ENCODE data around the gene LSM3. TPM values are rescaled to one million over a fixed set of nuclear protein-coding genes. Genes with fewer than 3 reads are reported as not detected.

The LSM3 gene
- total and polyA plus RNA-seq, 2 experiments from 2014 or later, result 12.4 to 22.1 TPM

DNA sequence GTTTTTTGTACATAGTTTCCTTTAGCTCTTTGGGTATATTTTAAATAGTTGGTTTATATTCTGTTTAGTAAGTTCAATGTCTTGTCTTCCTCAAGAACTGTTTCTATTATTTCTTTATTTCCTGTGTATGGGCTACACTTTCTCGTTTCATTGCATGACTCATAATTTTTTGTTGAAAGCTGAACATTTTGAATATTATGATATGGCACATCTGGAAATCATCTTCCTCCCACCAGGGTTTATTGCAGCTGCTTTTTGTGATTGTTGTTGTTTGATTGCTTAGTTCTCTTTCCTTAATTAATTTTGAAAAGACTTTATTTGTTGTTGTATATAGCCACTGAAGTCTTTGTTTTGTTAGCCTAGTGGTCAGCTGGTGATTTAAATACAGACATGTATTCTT is 43.8 kb downstream of the LSM3 start:
- H3K9me3 ChIP-seq (ENCODE audit: low read depth), result peaks cover 4% of the 10 kb centered on the region
- H3K36me3 ChIP-seq (replicated peaks; ENCODE audit: insufficient read depth, low read depth), result no peaks in the 10 kb centered on the region
- H3K9me2 ChIP-seq (replicated peaks; ENCODE audit: insufficient read depth), result no peaks in the 10 kb centered on the region
- no peak for DNase-seq (ENCODE audit: low spot score)
- no peaks in the 10 kb centered on the region for H3K27me3 ChIP-seq
- WGBS (ENCODE audit: low lambda C conversion rate, missing lambda C conversion rate), result 70% methylated on average over 1 of the region's 1 CpG
- H3K4me3 ChIP-seq, result no peak overlapping the region
- no peaks in the 10 kb centered on the region for H3K79me2 ChIP-seq
- H3K27ac ChIP-seq, result no peak overlapping the region
- TF ChIP-seq EZH2 (IDR thresholded peaks at IDR 0.05; ENCODE audit: borderline replicate concordance), result no peak
- TF ChIP-seq, protein P1, sequence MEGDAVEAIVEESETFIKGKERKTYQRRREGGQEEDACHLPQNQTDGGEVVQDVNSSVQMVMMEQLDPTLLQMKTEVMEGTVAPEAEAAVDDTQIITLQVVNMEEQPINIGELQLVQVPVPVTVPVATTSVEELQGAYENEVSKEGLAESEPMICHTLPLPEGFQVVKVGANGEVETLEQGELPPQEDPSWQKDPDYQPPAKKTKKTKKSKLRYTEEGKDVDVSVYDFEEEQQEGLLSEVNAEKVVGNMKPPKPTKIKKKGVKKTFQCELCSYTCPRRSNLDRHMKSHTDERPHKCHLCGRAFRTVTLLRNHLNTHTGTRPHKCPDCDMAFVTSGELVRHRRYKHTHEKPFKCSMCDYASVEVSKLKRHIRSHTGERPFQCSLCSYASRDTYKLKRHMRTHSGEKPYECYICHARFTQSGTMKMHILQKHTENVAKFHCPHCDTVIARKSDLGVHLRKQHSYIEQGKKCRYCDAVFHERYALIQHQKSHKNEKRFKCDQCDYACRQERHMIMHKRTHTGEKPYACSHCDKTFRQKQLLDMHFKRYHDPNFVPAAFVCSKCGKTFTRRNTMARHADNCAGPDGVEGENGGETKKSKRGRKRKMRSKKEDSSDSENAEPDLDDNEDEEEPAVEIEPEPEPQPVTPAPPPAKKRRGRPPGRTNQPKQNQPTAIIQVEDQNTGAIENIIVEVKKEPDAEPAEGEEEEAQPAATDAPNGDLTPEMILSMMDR (IDR thresholded peaks at IDR 0.05; ENCODE audit: poor library complexity), result no peak
- TF ChIP-seq EZH2phosphoT487 (IDR thresholded peaks at IDR 0.05; ENCODE audit: low read depth, severe bottlenecking, unreplicated experiment), result no peak
- H2AFZ ChIP-seq, result no peak overlapping the region
- no peak overlapping the region for H3K4me2 ChIP-seq
- peaks cover 32% of the 10 kb centered on the region for H3K4me1 ChIP-seq (ENCODE audit: insufficient read depth)
- H4K20me1 ChIP-seq (ENCODE audit: insufficient read depth, poor library complexity, severe bottlenecking), result no peaks in the 10 kb centered on the region

DNA sequence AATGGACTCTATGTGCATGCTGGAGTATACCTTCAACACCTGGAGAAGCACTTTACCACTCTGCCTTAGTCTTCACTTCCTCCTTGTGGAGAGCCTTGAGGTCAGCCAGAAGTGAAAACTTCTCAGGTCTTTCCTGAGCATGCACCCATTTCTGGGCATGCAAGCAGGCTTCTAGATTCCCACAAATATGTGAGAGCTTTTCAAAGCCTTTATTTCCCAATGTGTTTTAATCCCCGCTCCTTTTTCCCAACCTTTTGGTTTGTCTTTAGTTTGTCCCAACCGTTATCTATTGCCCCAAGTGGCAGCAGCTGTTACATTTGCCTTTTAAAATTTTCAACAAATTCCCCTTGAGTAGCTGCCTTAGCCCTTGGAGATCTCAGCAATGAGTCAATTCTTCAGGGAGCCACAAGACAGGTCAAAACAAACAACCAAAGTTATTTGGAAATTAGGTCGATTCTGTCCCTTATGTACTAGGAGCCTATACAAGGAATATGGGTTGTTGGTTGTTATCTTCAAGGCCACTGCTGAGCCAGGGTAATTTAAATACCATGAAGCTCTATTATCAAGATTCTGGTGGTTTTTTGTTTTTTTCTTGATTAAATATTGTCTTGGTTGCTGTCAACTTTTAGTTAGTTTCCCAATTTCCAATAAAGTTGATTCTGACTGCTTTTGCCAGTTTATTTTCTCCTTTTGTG is 44.4 kb downstream of the LSM3 start:
- Histone ChIP-seq H3K36me3 (replicated peaks; ENCODE audit: insufficient read depth, low read depth) (no peaks in the 10 kb centered on the region), H3K4me3 (no peak overlapping the region), H2AFZ (no peak overlapping the region), H3K4me2 (no peak overlapping the region), H3K9me3 (ENCODE audit: low read depth) (peaks cover 4% of the 10 kb centered on the region), H3K9me2 (replicated peaks; ENCODE audit: insufficient read depth) (no peaks in the 10 kb centered on the region), H3K4me1 (ENCODE audit: insufficient read depth) (peaks cover 36% of the 10 kb centered on the region), H3K27ac (no peak overlapping the region), H3K27me3 (no peaks in the 10 kb centered on the region), H3K79me2 (no peaks in the 10 kb centered on the region), H4K20me1 (ENCODE audit: insufficient read depth, poor library complexity, severe bottlenecking) (no peaks in the 10 kb centered on the region)
- no peak for DNase-seq (ENCODE audit: low spot score)
- 82% methylated on average over 3 of the region's 3 CpGs for WGBS (ENCODE audit: low lambda C conversion rate, missing lambda C conversion rate)
- TF ChIP-seq, protein P1 (IDR thresholded peaks at IDR 0.05; ENCODE audit: poor library complexity), result no peak
- no peak for TF ChIP-seq EZH2 (IDR thresholded peaks at IDR 0.05; ENCODE audit: borderline replicate concordance)

DNA sequence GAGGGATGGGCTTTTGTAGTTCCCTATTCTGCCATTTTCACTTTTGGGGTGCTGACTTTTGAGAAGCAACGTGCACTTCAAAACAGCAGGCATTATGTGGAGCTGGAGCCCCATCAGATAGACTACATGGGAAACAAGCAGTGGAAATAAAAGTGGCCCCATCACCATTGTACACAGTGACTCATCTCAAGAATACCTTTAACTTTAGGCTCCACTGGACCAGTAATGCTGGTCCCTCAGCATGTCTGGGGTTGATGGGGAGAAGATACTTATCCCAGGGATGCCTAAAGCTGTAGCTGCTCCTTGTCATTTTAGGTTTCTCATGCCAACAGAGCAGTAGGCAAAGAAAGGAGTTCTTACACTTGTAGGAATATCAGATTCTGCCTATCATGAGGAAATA is 45.0 kb downstream of the LSM3 start:
- Histone ChIP-seq H3K27me3 (no peaks in the 10 kb centered on the region), H3K27ac (no peak overlapping the region), H2AFZ (no peak overlapping the region), H3K36me3 (replicated peaks; ENCODE audit: insufficient read depth, low read depth) (no peaks in the 10 kb centered on the region), H3K79me2 (no peaks in the 10 kb centered on the region), H3K9me3 (ENCODE audit: low read depth) (peaks cover 4% of the 10 kb centered on the region), H4K20me1 (ENCODE audit: insufficient read depth, poor library complexity, severe bottlenecking) (no peaks in the 10 kb centered on the region), H3K4me3 (no peak overlapping the region), H3K9me2 (replicated peaks; ENCODE audit: insufficient read depth) (no peaks in the 10 kb centered on the region), H3K4me2 (no peak overlapping the region), H3K4me1 (ENCODE audit: insufficient read depth) (peaks cover 41% of the 10 kb centered on the region)
- TF ChIP-seq EZH2 (IDR thresholded peaks at IDR 0.05; ENCODE audit: borderline replicate concordance) (no peak), EZH2phosphoT487 (IDR thresholded peaks at IDR 0.05; ENCODE audit: low read depth, severe bottlenecking, unreplicated experiment) (no peak)
- TF ChIP-seq, protein P1 (IDR thresholded peaks at IDR 0.05; ENCODE audit: poor library complexity), result no peak
- WGBS (ENCODE audit: low lambda C conversion rate, missing lambda C conversion rate), result 79% methylated on average over 1 of the region's 1 CpG
- no peak for DNase-seq (ENCODE audit: low spot score)

Data from hepatocyte (in vitro differentiated cells).